HG02885 (cell line): ENCODE data around the gene FGL2.
"Not testable (repeated sequence)": the region's sequence is repeated elsewhere in the genome, so short reads cannot be mapped to it uniquely, and the experiment has no call there.

Experiments
- ATAC-seq: cut with Tn5 transposase; IDR thresholded peaks from one replicate; pipeline ENCODE4 v1.9.1; 2021; ENCODE audit warnings: mild to moderate bottlenecking; ENCODE audit not compliant: unreplicated experiment, poor library complexity

The FGL2 gene

GRCh38 chr7:77217474-77218185 lies 18.0 kb upstream of the FGL2 start:
- ATAC-seq, result no peak

- no peak for ATAC-seq
These were observed 16.7 kb upstream of the FGL2 start for GRCh38 chr7:77216181-77216845.

GRCh38 chr7:77209479-77210139 lies 10.0 kb upstream of the FGL2 start:
- ATAC-seq, result no peak

GRCh38 chr7:77208416-77208815 lies 8.8 kb upstream of the FGL2 start:
- ATAC-seq, result no peak

GRCh38 chr7:77205706-77206105 lies 6.1 kb upstream of the FGL2 start:
- ATAC-seq, result no peak

- peak; percentile 95 for ATAC-seq
These were observed 2.9 kb upstream of the FGL2 start for GRCh38 chr7:77202481-77202976.

GRCh38 chr7:77200542-77200941 lies 923 bp upstream of the FGL2 start:
- ATAC-seq, result no peak

- ATAC-seq, result no peak
These were observed 2.5 kb downstream of the FGL2 start for GRCh38 chr7:77197141-77197540.

- ATAC-seq, result no peak
These were observed 10.7 kb downstream of the FGL2 start for GRCh38 chr7:77188731-77189437.

- no peak for ATAC-seq
These were observed 13.8 kb downstream of the FGL2 start for GRCh38 chr7:77185866-77186265.

GRCh38 chr7:77184990-77185389 lies 14.6 kb downstream of the FGL2 start:
- no peak for ATAC-seq

- ATAC-seq, result no peak
These were observed 15.2 kb downstream of the FGL2 start for GRCh38 chr7:77184463-77184862.

- no peak for ATAC-seq
These were observed 17.4 kb downstream of the FGL2 start for GRCh38 chr7:77182261-77182660.

- no peak for ATAC-seq
These were observed 17.9 kb downstream of the FGL2 start for GRCh38 chr7:77181734-77182133.

- ATAC-seq, result no peak
These were observed 18.5 kb downstream of the FGL2 start for GRCh38 chr7:77181015-77181595.

- not testable (repeated sequence) for ATAC-seq
These were observed 21.6 kb downstream of the FGL2 start for GRCh38 chr7:77178024-77178423.

- ATAC-seq, result not testable (repeated sequence)
These were observed 22.2 kb downstream of the FGL2 start for GRCh38 chr7:77177321-77177904.

GRCh38 chr7:77175274-77175800 lies 24.3 kb downstream of the FGL2 start:
- ATAC-seq, result peak; percentile 53

- ATAC-seq, result not testable (repeated sequence)
These were observed 25.2 kb downstream of the FGL2 start for GRCh38 chr7:77174418-77174817.
